Stimulated activated CD4-positive, alpha-beta T cell treated with anti-CD3 and anti-CD28 coated beads, Interleukin-1b, Interleukin-23, amount 100 ng/mL, for 4 hours (primary cell): ENCODE data around the gene RRBP1.
"Not testable (repeated sequence)": the region's sequence is repeated elsewhere in the genome, so short reads cannot be mapped to it uniquely, and the experiment has no call there.

Experiments used
- DNase-seq, 2 donors: peaks; one replicate each; pipeline ENCODE4 v3.0.0-alpha.2; 2020; ENCODE audit warnings: low read depth in 2 of 2

Gene RRBP1

GRCh38 chr20:17708675-17709360, 26.8 kb upstream of the RRBP1 start:
- DNase-seq = no peak

- DNase-seq = not testable (repeated sequence)
These were observed 25.9 kb upstream of the RRBP1 start for GRCh38 chr20:17707951-17708350.

- DNase-seq = no peak
These were observed 24.6 kb upstream of the RRBP1 start for GRCh38 chr20:17706632-17707031.

GRCh38 chr20:17705916-17706315, 23.9 kb upstream of the RRBP1 start:
- no peak for DNase-seq

GRCh38 chr20:17704589-17705317, 22.7 kb upstream of the RRBP1 start:
- no peak for DNase-seq

- DNase-seq = no peak
These were observed 19.8 kb upstream of the RRBP1 start for GRCh38 chr20:17701826-17702225.

- DNase-seq = no peak
These were observed 18.6 kb upstream of the RRBP1 start for GRCh38 chr20:17700637-17701036.

GRCh38 chr20:17699931-17700351, 17.9 kb upstream of the RRBP1 start, which contains the start of gene BANF2:
Gene BANF2, plus strand, starts transcription at chr20:17699966. Its CDS starts 25,060 bp downstream, at chr20:17725026.
- no peak for DNase-seq

- no peak for DNase-seq
These were observed 16.3 kb upstream of the RRBP1 start for GRCh38 chr20:17698384-17698783.

- DNase-seq = no peak
These were observed 15.1 kb upstream of the RRBP1 start for GRCh38 chr20:17697171-17697570.

GRCh38 chr20:17696287-17696686, 14.2 kb upstream of the RRBP1 start:
- DNase-seq = no peak

GRCh38 chr20:17694767-17695166, 12.7 kb upstream of the RRBP1 start:
- DNase-seq = no peak

GRCh38 chr20:17693444-17694001, 11.5 kb upstream of the RRBP1 start:
- no peak for DNase-seq

- no peak for DNase-seq
These were observed 9.7 kb upstream of the RRBP1 start for GRCh38 chr20:17691758-17692157.

- no peak for DNase-seq
These were observed 8.1 kb upstream of the RRBP1 start for GRCh38 chr20:17690144-17690543.

- DNase-seq = no peak
These were observed 6.9 kb upstream of the RRBP1 start for GRCh38 chr20:17688965-17689364.

GRCh38 chr20:17687800-17688199, 5.8 kb upstream of the RRBP1 start:
- no peak for DNase-seq

- DNase-seq = no peak
These were observed 3.1 kb upstream of the RRBP1 start for GRCh38 chr20:17685168-17685567.

GRCh38 chr20:17684077-17684888, 2.2 kb upstream of the RRBP1 start:
- DNase-seq = no peak

GRCh38 chr20:17683218-17684076, 1.4 kb upstream of the RRBP1 start:
- no peak for DNase-seq

- DNase-seq = no peak
These were observed 802 bp upstream of the RRBP1 start for GRCh38 chr20:17682889-17683198.
